SW 1271 (cell line): ENCODE measurements around the gene CYGB.
"Not testable (repeated sequence)": the region's sequence is repeated elsewhere in the genome, so short reads cannot be mapped to it uniquely, and the experiment has no call there.

Source experiments
- DNase-seq, 2 experiments: peaks; one replicate each; lab custom pipeline; 2025; lab: John Stamatoyannopoulos, UW

The CYGB gene

DNA sequence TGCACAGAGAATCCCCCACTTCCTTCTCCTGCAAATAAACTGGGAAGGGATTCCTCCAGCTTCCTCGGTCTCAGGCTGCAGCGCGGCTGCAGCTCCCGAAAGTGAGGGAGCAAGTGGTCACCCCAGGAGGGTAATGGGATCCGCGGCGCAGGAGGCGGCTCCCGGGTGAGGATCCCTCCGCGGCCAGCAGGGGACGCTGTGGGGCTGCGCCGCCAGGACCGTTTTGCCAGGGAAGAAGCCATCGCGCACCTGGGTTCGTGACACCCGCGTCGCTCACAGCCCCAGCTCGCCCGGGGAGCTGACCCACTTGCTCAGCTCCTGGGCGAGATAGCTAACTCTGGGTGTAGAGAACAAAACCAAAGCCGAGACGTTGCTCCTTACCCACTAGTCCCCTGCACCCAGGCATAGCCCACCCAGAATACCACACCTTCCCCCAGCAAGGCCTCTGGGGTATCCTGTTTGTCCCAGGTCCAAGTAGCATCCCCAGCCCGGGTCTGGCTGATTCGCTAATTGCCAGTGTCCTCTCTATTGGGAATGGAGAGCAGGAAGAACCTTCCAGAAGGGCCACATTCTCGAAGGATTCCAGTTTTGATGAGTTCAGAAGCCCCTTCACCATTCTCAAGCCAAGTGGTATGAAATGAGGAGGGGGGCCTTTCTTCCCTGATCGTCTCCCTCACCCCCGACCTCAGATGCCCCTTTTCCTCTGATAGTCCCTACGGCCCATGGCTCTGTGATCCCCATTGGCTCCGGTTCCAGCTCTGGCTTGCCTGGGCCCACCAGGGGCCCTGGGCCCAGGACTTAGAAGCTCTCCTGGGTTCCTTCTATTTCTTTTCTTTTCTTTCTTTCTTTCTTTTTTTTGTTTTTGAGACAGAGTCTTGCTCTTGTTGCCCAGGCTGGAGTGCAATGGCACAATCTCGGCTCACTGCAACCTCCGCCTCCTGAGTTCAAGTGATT lies 14.1 kb downstream of the CYGB start:
- DNase-seq, result peak in 1 of 2 experiments; percentile 29

GRCh38 chr17:76521683-76522082 lies 15.8 kb downstream of the CYGB start:
- not testable (repeated sequence) for DNase-seq

DNA sequence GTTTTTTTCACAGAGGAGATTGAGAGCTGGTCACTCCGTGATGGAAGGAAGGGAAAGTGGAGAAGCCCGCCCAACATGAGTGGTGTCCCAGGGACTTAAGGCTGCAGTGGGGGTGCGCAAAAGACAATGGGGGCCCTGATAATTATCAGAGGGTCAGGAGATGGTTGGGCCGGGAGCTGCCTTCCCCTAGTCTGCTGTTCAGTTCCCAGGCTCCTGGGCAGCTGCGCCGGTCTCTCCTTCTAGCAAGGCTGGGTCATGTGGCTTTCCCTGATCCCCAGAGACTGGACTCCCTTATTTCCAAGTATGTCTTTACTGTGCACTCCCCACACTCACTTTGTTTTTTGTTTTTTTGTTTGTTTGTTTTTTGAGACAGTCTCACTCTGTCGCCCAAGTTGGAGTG lies 16.2 kb downstream of the CYGB start:
- no peak for DNase-seq

DNA sequence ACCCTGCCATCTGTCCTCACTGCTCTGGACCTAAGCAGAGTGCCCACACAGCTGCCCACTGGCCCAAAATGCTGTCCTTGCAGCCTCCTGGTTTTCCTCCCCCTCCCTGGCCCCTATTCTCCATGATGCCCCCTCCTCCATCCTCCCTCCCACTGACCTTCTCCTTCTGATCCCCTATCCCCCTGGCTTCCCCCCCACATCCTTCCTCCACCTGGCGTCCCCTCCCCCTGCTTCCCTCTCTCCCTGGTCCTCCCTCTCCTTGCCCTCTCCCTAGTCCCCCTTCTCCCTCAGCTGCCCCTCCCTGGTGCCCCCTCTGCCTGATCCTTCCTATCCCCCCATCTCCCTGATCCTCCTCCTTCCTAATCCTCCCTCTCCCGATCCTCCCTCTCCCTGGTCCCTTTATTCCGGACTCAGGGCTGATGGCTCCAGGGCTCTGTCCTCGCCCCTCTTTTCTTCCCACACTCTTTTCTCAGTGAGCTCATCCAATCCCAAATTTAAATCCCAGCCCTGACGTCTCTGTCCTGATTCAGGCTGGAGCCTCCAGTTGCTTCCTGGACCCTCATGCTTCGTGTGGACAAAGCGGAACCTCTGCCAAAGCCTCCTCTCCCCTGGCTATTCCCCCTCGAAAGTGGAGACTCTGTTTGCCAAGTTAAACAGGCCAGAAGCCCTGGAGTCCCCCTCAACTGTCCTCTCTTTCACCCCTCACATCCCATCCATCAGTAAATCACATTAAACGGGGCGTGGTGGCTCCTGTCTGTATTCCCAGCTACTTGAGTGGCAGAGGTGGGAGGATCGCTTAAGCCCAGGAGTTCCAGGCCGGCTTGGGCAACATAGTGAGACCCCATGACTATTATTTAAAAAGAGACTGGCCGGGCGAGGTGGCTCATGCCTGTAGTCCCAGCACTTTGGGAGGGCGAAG lies 18.2 kb downstream of the CYGB start:
- no peak for DNase-seq

DNA sequence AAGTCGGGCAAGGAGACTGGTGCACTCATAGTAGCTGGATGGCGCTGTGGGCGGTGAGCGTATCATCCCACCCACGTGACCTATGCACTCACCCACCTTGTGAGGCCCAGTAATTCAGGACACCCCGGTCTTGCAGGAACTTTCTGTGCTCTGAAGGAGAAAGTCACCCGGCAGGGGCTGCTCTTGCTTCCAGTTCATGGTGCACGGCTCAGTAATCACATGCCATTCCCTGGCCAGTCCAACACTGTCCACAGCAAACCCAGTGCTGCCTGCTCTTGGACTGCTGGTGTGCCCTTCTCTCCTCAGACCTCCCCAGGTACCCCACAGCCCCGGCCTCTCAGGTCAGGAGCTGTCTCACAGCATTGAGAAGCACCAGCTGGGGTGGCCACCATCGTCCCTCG lies 19.9 kb downstream of the CYGB start:
- DNase-seq, result no peak

- no peak for DNase-seq
Observed at GRCh38 chr17:76515274-76515949, 22.1 kb downstream of the CYGB start.

DNA sequence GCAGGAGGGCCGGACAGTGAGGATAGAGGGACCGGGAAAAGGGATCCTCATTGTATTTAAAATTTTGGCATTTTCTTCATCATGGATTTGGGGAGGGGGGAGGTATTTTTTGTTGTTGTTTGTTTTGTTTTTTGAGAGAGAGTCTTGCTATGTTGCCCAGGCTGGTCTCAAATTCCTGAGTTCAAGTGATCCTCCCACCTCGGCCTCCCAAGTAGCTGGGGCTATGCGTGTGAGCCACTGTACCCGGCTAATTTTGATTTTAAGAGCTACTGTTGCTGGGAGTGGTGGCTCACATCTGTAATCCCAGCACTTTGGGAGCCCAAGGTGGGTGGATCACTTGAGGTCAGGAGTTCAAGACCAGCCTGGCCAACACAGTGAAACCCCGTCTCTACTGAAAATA lies 23.2 kb downstream of the CYGB start:
- DNase-seq, result not testable (repeated sequence)

DNA sequence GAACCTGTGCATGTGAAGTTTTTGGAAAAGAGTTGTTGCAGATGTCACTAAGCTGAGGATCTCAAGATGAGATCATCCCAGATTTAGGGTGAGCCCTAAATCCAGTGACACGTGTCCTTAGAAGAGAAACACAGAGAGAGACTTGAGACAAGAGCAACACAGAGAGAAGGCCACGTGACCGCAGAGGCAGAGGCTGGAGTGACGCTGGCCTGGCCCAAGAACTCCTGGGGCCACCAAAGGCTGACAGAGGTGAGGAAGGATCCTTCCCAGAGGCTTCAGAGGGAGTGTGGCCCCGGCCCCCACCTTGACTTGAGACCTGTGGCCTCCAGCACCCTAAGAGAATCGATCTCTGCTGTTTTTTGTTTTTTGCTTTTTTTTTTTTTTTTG lies 24.2 kb downstream of the CYGB start:
- no peak for DNase-seq

GRCh38 chr17:76512366-76513305 lies 24.9 kb downstream of the CYGB start:
- DNase-seq, result no peak

GRCh38 chr17:76511668-76512365 lies 25.7 kb downstream of the CYGB start:
- no peak for DNase-seq

DNA sequence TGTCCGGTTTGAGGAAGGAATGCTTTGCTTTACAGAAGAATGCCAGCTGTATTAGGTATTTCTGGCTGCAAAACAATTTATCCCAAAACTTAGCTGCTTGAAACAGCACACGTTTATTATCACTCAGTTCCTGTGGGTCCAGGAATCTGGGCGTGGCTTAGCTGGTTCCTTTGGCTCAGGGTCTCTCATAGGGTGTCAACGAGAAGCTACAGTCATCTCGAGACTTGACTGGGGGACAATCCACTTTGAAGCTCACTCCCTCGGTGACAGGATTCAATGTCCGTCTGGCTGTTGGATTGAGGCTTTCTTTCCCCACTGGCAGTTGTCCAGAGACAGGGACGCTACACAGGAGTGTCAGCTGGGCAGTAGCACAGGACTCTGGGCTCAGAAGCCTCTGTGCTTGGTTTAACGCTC lies 26.7 kb downstream of the CYGB start:
- DNase-seq, result no peak

- DNase-seq, result not testable (repeated sequence)
Observed at GRCh38 chr17:76508472-76509063, 28.9 kb downstream of the CYGB start.

- peak in 1 of 2 experiments; percentile 65 for DNase-seq
Observed at GRCh38 chr17:76506408-76507345, 30.8 kb downstream of the CYGB start.

DNA sequence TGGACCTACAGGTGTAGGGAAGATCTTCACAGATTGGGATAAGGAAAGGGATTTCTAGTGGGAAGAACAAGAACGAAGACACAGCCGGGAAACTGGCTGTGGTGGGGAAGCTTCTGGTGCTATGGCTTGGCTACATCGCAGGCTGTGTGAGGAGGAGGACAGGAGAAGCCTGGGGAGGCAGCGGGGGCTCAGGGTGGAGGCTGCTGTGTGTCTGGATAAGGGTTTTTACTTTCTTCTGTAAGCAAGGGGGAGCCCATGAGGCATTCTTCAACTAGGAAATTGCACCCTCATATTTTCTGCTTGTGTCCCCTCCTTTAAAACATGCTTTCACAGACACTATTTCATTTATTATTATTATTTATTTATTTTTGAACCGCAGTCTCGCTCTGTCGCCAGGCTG lies 33.4 kb downstream of the CYGB start:
- DNase-seq, result peak in 1 of 2 experiments; percentile 13

DNA sequence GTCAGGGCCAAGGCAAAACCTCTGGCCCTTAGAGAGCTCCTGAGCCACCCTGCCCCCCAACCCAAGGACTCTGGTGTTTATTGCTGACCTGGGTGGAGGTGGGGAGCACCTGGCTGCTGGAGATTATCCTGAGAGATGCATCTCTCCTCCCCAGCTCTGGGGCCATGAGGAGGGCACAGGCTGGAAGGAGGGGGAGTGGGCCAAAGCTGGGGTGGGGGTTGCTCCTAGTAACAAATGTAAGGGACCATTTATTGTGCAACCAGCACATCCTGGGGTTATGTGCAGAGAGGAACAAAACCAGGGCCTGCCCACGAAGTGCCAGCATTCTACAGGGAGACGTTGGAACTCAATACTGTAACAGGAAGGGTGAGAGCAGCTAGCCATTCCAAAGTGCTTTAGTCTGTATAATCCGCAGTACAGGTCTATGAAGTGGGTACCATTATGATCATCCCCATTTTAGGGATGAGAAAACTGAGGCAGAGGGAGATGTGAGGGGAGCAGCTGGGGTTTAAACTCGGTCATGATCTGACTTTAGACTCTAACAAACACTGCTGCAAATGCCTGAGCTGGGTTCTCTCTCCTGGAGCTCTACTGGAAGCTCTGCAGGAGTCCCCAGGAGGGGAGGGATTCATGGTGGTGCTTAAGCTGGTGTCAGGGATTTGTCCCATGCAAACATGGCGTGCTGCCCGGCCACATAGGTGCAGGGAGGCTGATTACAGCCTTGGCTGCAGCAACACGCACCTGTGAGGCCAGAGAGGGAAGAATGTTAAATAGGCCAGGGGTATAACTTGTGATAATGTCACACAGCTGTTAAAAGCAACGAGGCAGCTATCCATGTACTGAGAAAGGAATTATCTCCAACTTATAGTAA lies 34.9 kb downstream of the CYGB start:
- DNase-seq, result no peak

DNA sequence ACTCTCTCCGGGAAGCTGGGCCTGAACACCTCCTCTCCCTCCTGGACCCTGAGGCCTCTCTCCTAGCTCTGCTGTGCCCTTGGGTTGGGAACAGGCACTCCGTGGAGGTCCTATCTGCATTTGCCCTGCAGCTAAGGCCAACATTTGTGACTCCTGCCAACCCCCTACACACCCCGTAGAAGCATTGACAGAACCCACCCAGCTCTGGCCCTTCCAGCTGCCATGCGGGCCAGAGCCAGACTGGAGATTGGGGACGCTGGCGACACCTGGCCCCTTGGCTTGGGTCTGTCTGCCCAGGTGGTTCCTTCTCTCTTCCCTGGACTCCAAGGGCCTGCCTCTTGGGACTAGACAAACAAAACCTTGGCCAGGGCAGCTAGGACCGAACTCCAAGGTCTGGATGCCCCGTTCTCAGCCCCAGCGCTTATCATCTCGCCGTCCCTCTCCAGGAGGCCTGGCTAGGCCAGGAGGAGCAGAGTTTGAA lies 35.6 kb downstream of the CYGB start:
- DNase-seq, result no peak

DNA sequence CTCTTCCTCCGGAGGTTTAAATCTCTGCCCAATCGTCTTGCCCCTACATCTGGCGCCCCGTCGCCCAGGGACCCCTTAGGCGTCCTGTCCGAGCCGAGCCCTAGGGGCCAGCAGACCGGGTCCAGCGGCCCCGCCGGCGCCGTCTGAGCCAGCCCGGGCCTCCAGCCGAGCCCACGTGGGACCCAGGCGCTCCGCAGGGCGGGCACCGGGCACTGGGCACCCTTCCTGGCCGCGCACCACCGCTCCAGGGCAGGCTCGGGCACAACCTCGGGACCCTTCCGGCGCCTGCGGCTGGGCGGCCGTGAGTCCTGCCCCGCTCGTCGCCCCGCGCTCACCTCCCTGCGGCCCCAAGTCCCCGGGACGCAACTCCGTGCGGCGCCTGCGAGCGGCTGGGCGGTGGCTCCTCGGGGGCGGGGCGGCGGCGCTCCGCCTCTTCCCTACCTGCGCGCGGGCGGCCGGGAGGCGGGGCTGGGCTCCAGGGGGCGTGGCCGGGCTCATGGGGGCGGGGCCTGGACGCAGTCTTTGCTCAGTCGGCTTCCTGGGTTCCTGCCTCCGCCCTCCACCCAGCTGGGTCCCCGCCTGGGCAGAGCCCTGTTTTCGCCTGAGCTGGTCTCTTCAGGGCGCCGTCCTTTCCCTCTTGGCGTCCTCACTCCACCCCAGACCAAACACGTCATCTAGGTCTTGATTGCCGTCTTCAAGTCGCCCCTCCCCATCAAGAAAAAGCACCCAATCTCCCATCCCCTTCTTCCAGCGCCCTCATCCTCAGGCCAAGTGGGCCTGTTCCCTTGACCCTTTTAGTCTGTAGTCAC lies 36.3 kb downstream of the CYGB start, which contains the start of gene RHBDF2:
Gene RHBDF2, minus strand, starts transcription at position 406 of the 809 bp plus-strand sequence. CDS start 19,899 bp downstream, outside the sequence.
- DNase-seq, result peak in 1 of 2 experiments; percentile 68
